HK-2 (cell line): ENCODE data around the gene AP3S1.
"Not testable (repeated sequence)": the region's sequence is repeated elsewhere in the genome, so short reads cannot be mapped to it uniquely, and the experiment has no call there.

Experiments used
- DNase-seq: peaks from one replicate; pipeline ENCODE4 v3.0.0-alpha.2; 2018; ENCODE audit not compliant: unreplicated experiment

AP3S1 gene

DNA sequence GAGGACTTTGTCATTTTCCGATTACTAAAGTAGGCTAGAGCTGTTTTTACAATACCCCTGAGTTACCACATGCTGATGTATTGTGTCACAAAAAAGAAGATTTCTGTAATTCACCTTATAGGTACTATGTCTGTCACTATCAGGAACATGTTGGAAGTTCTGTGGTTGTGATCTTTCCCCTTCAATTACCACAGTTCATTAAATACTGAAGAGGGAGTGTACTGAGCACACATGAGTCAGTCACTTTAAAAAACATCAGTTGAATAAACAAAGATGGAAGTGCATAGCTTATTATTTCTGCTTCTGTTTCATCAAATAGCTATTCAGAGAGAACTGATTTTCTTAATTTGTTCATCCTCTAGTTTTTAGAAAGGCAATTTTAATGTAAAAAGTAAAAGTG, 31.7 kb downstream of the AP3S1 start:
- no peak for DNase-seq

- no peak for DNase-seq
Measured at GRCh38 chr5:115875447-115875846, 33.7 kb downstream of the AP3S1 start.

DNA sequence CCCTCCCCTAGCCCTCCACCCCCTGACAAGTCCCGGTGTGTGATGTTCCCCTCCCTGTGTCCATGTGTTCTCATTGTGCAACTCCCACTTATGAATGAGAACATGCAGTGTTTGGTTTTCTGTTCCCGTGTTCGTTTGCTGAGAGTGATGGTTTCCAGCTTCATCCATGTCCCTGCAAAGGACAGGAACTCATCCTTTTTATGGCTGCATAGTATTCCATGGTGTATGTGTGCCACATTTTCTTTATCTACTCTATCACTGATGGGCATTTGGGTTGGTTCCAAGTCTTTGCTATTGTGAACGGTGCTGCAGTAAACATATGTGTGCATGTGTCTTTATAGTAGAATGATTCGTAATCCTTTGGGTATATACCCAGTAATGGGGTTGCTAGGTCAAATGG, 35.6 kb downstream of the AP3S1 start:
- not testable (repeated sequence) for DNase-seq

GRCh38 chr5:115882434-115882833, 40.7 kb downstream of the AP3S1 start:
- not testable (repeated sequence) for DNase-seq

- DNase-seq = no peak
Measured at GRCh38 chr5:115884704-115885103, 43.0 kb downstream of the AP3S1 start.

DNA sequence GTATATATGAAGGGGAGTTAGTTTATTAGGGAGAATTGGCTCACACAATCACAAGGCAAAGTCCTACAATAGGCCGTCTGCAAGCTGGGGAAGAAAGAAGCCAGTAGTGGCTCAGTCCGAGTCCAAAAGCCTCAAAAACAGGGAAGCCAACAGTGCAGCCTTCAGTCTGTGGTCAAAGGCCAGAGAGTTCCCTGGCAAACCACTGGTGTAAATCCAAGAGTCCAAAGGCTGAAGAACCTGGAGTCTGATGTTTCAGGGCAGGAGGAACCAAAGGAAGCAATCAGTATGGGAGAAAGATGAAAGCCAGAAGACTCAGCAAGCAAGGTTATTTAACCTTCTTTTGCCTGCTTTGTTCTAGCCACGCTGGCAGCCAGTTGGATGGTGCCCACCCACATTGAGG, 43.5 kb downstream of the AP3S1 start:
- not testable (repeated sequence) for DNase-seq

DNA sequence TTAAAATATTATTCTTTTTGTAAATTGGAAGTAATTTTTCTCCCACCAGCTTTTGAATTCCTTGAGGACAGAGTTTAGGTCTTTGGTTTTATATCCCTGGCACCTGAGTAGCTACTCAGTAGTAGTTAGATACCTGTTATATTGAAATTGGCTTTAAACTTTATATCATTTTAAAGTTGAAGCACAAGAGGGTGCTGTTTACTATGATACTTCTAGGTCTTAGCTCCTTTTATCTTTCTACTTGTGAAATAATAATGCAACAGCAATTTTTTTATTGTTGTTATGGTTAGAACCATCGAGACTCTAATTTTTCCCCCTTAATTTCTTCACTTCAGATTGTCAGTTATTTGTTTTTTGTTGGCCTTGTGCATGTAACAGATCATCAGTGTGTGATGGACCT, 46.3 kb downstream of the AP3S1 start:
- no peak for DNase-seq

GRCh38 chr5:115892021-115892420, 50.3 kb downstream of the AP3S1 start:
- DNase-seq = no peak

DNA sequence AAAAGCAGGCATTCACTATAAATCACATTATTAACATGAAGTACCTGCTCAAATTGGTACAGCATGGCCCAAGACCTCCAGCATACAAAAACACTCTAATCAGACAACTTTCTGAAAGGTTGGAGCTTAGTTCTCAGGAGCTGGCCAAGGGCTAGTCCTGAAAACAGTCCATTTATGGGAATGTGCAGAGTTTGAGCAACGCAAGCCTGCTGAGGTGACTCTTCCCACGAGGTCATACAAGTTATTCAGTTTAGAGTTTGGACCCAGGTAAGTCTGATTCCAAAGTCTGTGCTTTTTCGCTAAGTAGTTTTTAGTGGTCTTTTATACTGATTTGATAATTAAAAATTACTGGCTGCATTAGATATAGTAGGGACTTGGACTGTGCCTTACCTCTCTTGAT, 52.6 kb downstream of the AP3S1 start:
- DNase-seq = no peak

- DNase-seq = no peak
Measured at GRCh38 chr5:115895821-115896220, 54.1 kb downstream of the AP3S1 start.

- DNase-seq = no peak
Measured at GRCh38 chr5:115898656-115899055, 56.9 kb downstream of the AP3S1 start.

DNA sequence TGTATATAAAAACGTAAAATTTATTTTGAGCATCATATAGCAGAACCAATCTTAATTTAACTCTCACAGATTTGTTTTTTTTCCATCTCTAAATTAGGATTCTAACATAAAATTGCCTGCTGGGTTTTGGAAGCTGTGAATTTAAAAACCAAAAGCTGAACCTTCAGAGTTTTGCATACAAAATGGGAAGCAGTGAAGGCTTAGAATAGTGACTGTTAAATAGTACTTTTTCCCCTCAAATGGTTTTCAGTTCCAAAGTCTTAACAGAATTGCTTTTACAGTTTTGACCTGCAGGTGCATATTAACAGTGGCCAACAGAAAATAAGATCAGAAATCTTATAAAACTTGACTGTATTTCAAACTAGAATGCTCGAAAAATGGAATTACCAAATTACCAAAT, 65.4 kb downstream of the AP3S1 start:
- DNase-seq = no peak

DNA sequence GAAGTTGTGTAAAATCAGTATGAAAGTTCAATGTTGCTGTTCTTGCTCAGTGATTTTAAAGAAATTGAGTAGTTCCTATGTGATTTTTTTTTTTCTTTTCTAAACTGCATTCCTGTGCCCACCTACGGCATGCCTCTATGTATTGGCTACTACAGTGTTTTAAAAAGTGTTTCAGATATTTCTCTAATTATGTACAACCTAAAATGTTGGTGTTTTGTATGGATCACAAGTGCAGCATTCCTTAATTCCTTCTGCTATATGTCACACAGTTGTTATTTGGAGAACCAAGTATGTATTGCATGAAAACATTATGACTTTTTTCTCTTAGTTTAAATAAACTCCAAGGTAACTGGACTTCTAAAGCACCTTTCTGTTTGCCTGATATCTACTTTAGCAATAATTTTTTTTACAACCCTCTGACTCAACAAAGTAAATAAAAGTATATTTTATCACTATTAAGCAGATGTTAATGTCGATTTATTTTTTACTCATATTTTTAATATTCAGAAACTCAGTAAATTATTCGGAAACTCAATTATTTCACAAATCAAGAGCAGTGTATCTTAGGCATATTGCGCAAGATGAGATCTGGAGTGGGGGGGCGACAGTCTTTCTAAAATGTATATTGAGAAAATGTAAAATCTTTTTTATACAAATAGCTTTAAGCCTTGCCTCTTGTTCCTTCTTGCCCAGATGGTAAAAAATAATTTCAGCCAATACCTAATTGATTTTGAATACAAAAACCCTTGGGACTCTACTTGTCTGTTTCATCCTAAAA, 72.1 kb downstream of the AP3S1 start:
- not testable (repeated sequence) for DNase-seq

DNA sequence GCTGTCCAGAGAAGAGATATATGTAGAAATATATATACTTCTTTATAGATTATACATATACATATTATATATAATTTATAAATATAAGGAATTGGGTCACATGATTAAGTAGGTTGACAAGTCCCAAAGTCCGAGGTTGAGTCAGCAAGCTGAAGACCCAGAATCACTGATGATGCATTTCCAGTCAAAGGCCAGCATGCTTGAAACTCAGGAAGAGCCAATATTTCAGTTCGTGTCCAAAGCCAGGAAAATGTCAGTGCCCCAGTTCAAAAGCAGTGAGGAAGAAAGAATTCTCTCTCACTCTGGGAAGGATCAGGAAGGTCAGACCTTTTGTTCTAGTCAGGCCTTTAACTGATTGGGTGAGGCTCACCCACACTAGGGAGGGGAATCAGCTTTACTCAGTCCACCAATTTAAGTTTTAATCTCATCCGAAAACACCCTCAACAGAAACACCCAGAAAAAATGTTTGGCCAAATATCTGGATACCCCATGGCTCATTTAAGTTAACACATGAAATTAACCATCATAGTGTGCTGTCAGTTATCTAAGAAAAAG, 78.5 kb downstream of the AP3S1 start:
- DNase-seq = no peak

DNA sequence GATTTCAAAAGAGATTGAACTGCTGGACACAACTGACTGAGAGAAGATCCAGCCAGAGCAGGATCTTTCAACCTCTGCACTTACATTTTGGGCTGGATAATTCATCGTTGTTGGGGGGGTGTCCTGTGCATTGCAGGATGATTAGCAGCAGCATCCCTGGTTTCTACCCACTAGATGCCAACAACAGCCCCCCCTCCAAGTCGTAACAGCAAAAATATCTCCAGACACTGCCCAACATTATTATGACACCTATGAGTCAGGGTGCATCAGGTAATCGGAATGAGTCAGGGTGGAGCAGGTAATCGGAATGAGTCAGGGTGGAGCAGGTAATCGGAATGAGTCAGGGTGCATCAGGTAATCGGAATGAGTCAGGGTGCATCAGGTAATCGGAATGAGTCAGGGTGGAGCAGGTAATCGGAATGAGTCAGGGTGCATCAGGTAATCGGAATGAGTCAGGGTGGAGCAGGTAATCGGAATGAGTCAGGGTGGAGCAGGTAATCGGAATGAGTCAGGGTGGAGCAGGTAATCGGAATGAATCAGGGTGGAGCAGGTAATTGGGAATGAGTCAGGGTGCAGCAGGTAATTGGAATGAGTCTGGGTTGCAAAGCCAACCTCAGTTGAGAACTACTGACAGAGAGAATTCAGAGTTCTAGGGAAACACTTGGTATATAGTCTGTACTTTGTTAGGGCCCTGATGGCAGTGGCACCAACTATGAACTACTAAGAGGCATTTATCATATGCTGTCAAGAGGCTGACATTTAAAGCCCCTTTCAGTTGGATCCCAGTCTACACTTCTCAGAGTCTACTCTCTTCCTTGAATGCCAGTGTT, 87.1 kb downstream of the AP3S1 start:
- DNase-seq = not testable (repeated sequence)

DNA sequence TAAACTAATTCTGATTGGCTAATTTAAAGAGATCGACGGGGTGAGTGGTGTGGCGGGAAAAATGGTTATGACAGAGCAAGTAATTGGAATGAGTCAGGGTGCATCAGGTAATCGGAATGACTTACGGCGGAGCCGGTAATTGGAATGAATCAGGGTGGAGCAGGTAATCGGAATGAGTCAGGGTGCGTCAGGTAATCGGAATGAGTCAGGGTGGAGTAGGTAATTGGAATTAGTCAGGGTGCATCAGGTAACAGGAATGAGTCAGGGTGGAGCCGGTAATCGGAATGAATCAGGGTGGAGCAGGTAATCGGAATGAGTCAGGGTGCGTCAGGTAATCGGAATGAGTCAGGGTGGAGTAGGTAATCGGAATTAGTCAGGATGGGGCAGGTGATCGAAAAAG, 88.4 kb downstream of the AP3S1 start:
- DNase-seq = not testable (repeated sequence)

- DNase-seq = no peak
Measured at GRCh38 chr5:115930630-115931337, 89.0 kb downstream of the AP3S1 start.

DNA sequence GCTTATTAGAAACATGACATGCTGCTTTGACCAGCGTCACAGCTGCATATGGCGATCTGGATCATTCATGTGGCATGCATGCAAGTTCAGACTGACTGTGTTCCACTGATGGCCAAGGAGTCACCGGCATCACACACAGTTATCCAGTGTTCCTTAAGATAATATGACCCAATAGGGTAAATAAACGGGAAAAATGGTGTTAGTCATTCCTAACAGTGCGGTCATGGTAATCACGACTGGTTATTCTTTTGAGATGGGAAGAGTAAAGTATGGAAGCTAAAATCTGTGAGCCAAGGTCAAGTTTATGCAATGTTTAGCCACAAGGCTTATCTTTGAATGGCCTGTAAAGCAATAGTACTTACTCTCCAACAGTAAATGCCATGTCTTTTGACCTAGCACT, 91.3 kb downstream of the AP3S1 start:
- no peak for DNase-seq

DNA sequence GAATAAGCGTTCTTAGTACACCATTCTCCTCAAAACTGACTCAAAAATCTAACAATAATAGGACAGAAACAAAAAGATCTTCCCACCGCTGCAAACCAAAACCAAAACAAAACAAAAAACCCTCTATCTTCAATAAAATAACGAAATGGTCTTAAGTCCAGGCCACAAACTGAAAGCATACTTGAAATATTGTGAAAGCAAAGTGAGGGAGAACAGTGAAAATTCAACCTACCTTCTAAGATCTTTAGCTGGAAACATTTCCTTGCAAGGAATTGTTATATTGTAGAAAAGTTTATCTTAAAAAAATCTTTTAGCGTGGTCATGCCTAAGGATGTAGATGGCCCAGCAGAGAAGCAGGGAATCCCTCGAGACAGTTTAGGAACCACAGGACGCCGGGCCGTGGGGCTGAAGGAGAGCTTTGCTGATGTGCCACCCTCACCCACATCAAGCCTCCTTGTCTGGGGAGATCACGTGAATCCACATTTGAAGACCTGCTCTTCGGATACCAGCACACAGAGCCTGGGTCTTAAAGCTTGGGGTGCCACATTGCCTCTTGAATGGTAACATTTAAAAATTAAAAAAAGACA, 92.7 kb downstream of the AP3S1 start:
- DNase-seq = no peak

DNA sequence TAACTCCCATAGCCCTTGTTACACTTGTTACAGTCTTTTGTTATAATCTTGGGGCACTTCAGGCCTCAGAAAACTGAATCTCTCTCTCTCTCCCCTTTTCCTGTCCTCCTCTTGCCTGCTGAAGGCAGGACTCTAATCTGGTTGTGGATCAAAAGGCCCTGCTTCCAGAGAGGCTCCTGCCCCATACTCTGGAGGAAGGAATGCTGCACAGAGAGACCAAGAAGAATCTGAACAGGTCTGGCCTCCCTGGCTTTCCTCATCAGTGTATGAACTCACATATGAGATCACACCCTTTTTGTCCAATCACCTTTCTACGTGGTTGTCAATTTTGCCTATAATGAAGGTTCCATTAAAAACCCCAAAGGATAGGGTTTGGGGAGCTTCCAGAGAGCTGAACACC, 94.3 kb downstream of the AP3S1 start:
- DNase-seq = no peak

GRCh38 chr5:115939059-115939458, 97.3 kb downstream of the AP3S1 start:
- no peak for DNase-seq
